Astrocyte of the spinal cord (primary cell): ENCODE results near the gene GRK3.
A peak's percentile ranks its signal among the peaks of the same experiment; 100 is the strongest.

ENCODE experiments used
- DNase-seq: peaks from one replicate; pipeline ENCODE4 v3.0.0; 2011; ENCODE audit warnings: low read depth, low spot score
- H3K4me3 ChIP-seq: 2 replicates; pipeline ENCODE4 v1.5.1; 2011; ENCODE audit warnings: low read depth, mild to moderate bottlenecking, low read length, moderate library complexity
- CTCF ChIP-seq: IDR thresholded peaks from 2 replicates; pipeline ENCODE4 v1.5.1; 2012; ENCODE audit warnings: low read depth, mild to moderate bottlenecking, low read length, inconsistent platforms
- in situ Hi-C: cut with HindIII; loops from 2 replicates; pipeline ENCODE4 v1.10.0; 2017; ENCODE audit warnings: low sequenced_read_pairs

The GRK3 gene

GRCh38 chr22:25660336-25660735 is 95.9 kb downstream of the GRK3 start:
- no peak for DNase-seq
- in situ Hi-C loops = no loop called here
- TF ChIP-seq CTCF = no peak
- no peak overlapping the region for H3K4me3 ChIP-seq

GRCh38 chr22:25661073-25661472 is 96.6 kb downstream of the GRK3 start:
- in situ Hi-C loops = no loop called here
- no peak for TF ChIP-seq CTCF
- DNase-seq = no peak
- no peak overlapping the region for H3K4me3 ChIP-seq

- H3K4me3 ChIP-seq = no peak overlapping the region
- DNase-seq = no peak
- no peak for TF ChIP-seq CTCF
- in situ Hi-C loops = no loop called here
Measured at GRCh38 chr22:25663654-25664053, 99.2 kb downstream of the GRK3 start.

GRCh38 chr22:25666308-25666707 is 101.8 kb downstream of the GRK3 start:
- no peak overlapping the region for H3K4me3 ChIP-seq
- DNase-seq = no peak
- no peak for TF ChIP-seq CTCF
- in situ Hi-C loops = no loop called here

GRCh38 chr22:25668437-25668836 is 104.0 kb downstream of the GRK3 start:
- DNase-seq = peak; percentile 65
- H3K4me3 ChIP-seq = no peak overlapping the region
- in situ Hi-C loops = no loop called here
- no peak for TF ChIP-seq CTCF

- H3K4me3 ChIP-seq = no peak overlapping the region
- no peak for TF ChIP-seq CTCF
- DNase-seq = no peak
- in situ Hi-C loops = no loop called here
Measured at GRCh38 chr22:25669253-25670069, 105.0 kb downstream of the GRK3 start.

GRCh38 chr22:25670070-25670461 is 105.6 kb downstream of the GRK3 start:
- TF ChIP-seq CTCF = no peak
- in situ Hi-C loops = no loop called here
- DNase-seq = no peak
- no peak overlapping the region for H3K4me3 ChIP-seq
